Stimulated activated CD8-positive, alpha-beta memory T cell treated with anti-CD3 and anti-CD28 coated beads, Interleukin-4, amount 100 ng/mL, for 1 hour (primary cell): ENCODE measurements around the gene SPAG8.

Source experiments
- DNase-seq, 2 donors: peaks; one replicate each; pipeline ENCODE4 v3.0.0-alpha.2; 2020; ENCODE audit warnings: low read depth in 2 of 2, low spot score in 1 of 2

The SPAG8 gene

DNA sequence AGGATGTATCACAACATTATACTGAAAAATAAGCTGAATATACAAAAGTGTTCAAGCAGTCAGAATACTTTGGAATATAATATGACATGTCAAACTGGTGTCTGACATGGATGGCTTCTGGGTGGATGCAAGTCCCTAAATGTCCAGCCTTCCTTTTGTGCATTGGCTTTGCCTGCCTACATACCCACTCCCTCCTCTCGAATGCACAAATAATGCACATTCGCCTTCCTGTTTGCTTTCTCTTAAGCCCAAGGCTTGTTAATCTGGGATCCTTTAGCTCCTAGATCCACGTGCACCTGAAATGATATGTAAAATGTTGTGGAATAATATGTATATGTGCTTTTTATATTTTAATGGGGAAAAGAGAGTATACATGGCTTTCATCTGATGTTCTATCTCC, 33.6 kb downstream of the SPAG8 start:
- DNase-seq, result no peak

DNA sequence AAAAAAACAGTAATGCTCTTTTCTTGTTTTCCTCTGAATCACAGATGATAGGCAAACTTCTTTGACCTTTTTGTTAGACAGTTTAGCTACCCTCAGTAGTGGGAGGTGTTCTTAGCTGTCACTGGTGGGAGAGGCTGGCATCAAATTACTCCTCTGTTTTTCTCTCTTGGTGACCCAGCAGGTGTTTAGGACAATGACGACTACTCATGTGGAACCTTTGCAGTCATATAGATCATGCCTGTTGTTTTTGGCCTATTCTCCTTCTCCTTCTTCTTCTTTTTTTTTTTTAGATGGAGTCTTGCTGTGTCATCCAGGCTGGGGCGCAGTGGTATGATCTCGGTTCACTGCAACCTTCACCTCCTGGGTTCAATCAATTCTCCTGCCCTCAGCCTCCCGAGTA, 36.0 kb downstream of the SPAG8 start:
- DNase-seq, result no peak

DNA sequence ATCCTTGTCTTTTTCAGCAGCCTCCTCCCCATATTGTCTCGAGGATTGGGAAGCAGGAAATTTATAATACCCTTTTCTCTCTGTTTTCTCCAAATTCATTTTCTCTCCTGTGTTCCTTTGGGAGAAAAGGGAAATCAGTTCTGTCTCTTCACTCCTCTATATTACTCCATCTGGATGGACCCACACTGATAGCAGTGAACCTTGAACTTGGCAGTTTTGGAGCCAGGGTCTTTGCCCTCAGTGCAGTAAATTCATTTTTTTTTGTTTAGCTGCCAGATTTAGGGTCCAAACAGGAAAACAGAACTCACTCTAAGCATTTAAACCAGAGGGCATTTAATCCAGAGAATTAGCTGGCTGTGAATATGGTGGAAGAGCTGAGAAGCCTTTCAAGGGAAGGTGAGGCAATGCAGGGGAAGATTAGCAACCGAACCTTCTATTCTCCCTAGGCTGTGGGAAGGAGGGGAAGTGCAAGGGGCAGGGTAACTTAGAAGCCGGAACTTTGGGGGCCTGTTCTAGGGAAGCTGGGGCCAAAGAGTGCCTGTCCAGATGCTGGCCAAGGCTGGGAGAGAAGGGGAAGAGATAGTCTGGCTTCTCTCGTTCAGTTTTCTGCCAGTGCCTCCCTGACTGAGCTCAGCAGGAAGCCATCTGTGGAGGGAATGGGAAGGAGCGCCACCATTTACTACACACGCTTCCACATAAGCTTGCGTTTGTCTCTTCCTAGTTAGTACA, 37.0 kb downstream of the SPAG8 start:
- no peak for DNase-seq

DNA sequence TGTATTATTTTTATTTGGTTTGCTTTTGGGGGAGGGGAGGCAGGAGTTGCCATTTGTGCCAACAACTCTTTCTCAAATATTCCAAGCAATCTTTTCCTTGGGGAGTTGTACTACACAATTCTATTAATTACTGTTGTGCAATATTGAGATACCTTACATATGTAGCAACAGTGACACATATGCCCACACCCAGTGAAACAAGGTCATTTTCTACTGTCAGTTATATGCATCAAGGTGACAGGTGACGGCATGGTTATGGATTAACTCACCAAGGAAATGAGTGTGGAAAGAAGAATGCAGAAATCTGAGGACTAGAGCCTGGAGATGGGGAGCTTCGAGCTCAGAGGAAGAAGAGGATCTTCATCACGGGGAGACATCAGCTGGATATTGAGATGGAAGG, 40.1 kb downstream of the SPAG8 start:
- no peak for DNase-seq

DNA sequence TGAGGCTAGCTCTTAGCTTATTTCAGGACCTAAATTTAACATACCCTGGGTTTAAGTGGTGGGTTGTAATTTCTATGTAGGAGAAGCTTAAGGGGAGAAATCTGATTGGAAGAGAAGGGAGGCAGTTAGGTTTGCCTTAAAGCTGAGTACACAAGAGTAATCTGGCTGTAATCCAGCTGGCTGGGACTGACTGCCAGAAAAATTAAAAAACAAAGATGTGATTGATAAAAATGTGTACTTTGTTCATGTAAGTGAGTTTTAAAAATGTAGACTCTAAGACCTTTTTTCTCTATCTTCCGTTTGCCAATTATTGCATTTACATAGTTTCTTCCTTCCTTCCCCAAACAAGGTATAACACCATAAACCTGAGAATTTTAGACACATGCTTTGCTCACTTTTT, 40.5 kb downstream of the SPAG8 start:
- no peak for DNase-seq

DNA sequence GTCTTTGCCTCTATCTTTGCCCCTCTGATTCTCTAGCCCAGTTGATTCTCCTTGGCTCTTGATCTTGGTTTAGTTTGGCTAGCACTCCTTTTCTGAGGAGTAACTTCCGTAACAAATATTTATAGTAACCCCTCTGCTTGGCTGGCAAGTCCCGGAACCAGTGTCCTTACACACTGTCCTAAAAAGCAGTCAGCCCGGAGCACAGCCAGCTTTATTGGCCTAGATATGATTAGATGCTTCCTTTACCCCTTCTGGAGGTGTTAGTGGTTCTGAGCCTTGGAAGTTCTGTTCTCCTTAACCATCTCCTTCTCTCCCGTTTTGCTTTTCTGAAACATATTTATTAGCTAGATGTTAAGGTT, 41.0 kb downstream of the SPAG8 start:
- DNase-seq, result no peak

DNA sequence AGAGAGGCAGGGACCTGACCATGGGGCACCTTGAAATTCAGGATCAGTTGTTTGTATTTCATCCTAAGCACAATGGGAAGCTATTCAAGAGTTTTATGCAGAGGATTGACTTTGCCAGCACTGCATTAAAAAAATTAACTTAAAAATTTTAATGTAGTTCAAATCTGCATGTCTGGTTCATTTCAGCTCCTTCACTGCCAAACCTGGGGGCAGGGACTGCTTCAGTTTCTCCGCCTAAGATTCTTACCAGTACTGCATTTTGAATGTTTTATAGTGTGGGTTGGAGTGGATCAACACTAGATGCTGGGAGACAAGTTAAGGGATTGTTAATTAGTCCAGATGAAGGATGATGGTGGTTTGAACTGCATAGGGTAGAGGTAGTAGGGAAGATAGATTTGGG, 42.3 kb downstream of the SPAG8 start:
- no peak for DNase-seq

DNA sequence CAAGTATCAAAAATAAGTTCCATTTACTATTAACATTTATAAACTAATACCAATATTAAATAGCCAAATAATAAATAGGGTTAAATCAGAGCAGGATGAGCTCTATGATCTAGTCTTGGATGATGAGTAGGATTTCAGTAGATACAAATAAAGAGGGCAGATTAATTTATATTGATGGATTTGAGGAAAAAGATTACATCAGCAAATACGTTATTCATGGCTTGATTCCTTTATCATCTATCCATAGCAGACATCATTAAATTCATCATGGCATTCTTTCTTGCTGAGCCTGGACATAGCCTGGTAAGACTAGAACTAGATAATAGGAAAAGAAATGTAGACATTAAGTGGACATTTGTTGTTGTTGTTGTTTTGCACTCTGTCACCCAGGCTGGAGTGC, 44.6 kb downstream of the SPAG8 start:
- DNase-seq, result no peak

DNA sequence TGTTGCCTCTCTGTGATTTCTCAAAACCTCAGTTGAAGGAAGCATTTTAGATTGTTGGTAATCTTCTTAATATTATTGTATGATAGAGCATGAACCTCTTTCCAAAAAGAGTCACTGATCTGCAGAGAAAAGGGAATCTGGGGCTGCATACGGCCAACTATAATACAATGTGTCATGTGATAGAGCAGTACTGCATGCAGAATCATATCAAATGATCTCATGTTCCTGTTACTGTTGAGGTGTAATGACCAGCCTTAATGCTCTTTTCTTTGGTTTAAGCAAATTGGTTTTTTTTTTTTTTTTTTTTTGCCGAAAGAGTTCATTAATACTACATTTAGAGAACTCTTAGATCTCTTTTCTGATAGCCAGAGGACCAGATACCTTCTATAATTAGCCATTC, 45.1 kb downstream of the SPAG8 start:
- no peak for DNase-seq

DNA sequence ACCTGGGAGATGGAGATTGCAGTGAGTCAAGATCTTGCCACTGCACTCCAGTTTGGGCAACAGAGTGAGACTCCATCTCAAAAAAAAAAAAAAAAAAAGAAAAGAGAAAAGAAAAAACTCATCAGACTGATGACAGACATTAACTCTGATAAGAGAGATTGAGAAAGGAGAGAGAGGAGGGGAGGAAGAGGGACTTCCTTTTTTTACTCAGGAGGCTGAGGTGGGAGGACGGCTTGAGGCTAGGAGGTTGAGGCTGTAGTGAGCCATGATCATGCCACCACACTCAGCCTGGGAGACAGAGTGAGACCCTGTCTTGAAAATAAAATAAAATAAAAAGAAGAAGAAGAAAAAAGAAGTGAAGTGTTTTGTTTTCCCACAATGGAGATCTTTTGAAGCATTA, 48.3 kb downstream of the SPAG8 start:
- no peak for DNase-seq

DNA sequence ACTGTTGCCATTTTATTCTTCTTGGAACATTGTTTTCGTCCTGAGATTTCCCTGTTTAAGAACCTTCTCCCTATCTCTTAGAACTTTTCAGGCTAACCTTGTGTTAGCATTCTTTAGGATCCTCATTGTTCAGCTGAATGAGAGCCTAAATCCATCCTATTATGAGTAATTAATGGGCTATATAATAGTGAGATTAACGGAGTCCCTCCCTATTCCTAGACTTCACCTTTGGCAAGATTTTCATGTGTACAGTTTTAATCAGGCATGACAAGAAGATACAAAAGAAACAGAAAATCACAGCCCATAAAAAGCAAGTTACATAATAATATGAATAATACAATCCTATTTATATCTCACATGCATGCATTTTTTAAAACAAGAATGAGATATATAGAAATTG, 48.9 kb downstream of the SPAG8 start:
- DNase-seq, result no peak

DNA sequence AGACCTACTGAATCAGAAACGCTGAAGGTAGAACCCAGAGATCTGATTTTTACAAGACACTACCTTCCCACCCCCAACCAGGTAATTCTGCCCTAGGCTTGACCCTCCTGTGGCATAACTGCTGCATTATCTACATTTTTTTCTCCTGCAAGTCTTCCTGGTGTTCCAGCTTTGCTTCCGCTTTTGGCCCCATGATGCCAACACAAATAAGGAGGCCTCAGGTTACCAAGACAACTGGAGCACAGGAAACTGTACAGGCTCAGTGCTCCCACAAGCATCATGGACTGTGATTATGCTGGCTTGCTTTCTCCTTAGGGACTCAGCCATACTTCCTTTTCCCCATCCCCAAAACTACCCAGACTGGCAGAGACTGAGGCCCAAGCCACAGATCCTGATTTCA, 51.4 kb downstream of the SPAG8 start:
- DNase-seq, result no peak

DNA sequence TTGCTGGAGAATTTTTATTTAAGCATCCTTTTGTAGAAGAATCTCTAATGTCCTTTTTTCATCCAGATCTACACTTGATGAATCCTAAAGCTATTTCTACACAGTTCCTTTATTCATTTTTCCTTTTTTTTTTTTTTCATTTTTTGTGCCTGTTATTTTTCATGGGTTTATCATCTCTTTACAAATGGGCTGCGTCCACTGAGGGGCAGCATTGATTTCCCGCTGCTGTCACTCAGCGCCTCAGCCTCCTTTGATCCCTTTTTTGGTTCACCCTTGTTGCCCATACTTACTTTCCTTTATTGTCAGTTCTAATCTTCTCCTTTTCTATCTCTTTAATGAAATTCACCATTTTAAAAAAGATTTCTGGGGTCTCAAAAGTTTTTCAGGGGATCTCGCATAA, 52.3 kb downstream of the SPAG8 start:
- DNase-seq, result no peak
